Tibial artery (tissue), 4 donors: ENCODE measurements around the gene CGA.

Experiments
- DNase-seq, 2 donors: peaks; one replicate each; pipeline ENCODE4 v3.0.0-alpha.2; 2019
- H3K27ac ChIP-seq, 2 donors: fragments of 200-600 bp; sonication (generic) in 1 of 2; 1 replicate in 1 of 2; 2 replicates in 1 of 2; pipeline ENCODE4 v1.5.1; 2018 to 2019; ENCODE audit warnings: mild to moderate bottlenecking in 1 of 2
- H3K27me3 ChIP-seq, 2 donors: fragments of 200-600 bp; sonication (generic) in 1 of 2; one replicate each; pipeline versions ENCODE4 v1.5.1 to v1.6.0; 2016 to 2019
- H3K36me3 ChIP-seq, 3 donors: fragments of 200-600 bp; sonication (generic) in 2 of 3; one replicate each; pipeline ENCODE4 v1.5.1; 2016 to 2019; ENCODE audit warnings: mild to moderate bottlenecking in 2 of 3
- H3K4me1 ChIP-seq, 4 donors: fragments of 200-600 bp; sonication (generic) in 2 of 4; 1 replicate in 3 of 4; 2 replicates in 1 of 4; pipeline ENCODE4 v1.5.1; 2016 to 2019
- H3K4me3 ChIP-seq, 2 donors: fragments of 200-600 bp; sonication (generic) in 1 of 2; 1 replicate in 1 of 2; 2 replicates in 1 of 2; pipeline ENCODE4 v1.5.1; 2018 to 2019; ENCODE audit warnings: mild to moderate bottlenecking in 2 of 2
- H3K9me3 ChIP-seq, 3 donors: fragments of 200-600 bp; sonication (generic) in 1 of 3; one replicate each; pipeline ENCODE4 v1.5.1; 2016 to 2019
- CTCF ChIP-seq, 2 experiments: fragments of 200-600 bp in 1 of 2; fragments of 450-650 bp in 1 of 2; IDR thresholded peaks; one replicate each; pipeline ENCODE4 v1.5.1; 2017 to 2019; ENCODE audit warnings: antibody characterized with exemption in 2 of 2, mild to moderate bottlenecking in 1 of 2, moderate library complexity in 1 of 2
- intact Hi-C: fragments of 100-400 bp; cut with DNase I; formaldehyde crosslinking; loops from one replicate; pipeline ENCODE4 v1.15.0; 2023; ENCODE audit warnings: low total_unique reads

CGA gene

GRCh38 chr6:87065117-87065516, 29.8 kb downstream of the CGA start:
- no peak for TF ChIP-seq CTCF (IDR thresholded peaks at IDR 0.05)
- intact Hi-C loops: no loop called here

GRCh38 chr6:87059943-87060342, 35.0 kb downstream of the CGA start:
- no peaks in the 10 kb centered on the region for H3K4me1 ChIP-seq
- H3K27ac ChIP-seq: no peak overlapping the region
- H3K9me3 ChIP-seq: no peaks in the 10 kb centered on the region
- no peak for TF ChIP-seq CTCF (IDR thresholded peaks at IDR 0.05)
- H3K4me3 ChIP-seq: no peak overlapping the region
- no peak for DNase-seq
- no peaks in the 10 kb centered on the region for H3K36me3 ChIP-seq
- intact Hi-C loops: no loop called here
- peaks cover 0 to 2% of the 10 kb centered on the region in 2 donors for H3K27me3 ChIP-seq

More at GRCh38 chr6:87065117-87065516, 29.8 kb downstream of the CGA start:
- Histone ChIP-seq H3K36me3 (no peaks in the 10 kb centered on the region), H3K9me3 (no peaks in the 10 kb centered on the region), H3K4me1 (peaks cover 0 to 4% (median 0%) of the 10 kb centered on the region in 4 donors), H3K27me3 (peaks cover 0 to 4% of the 10 kb centered on the region in 2 donors), H3K4me3 (no peak overlapping the region), H3K27ac (no peak overlapping the region)
- no peak for DNase-seq

GRCh38 chr6:87054143-87054833, 40.6 kb downstream of the CGA start:
- DNase-seq: no peak
- Histone ChIP-seq H3K27ac (no peak overlapping the region), H3K9me3 (no peaks in the 10 kb centered on the region), H3K4me3 (no peak overlapping the region), H3K27me3 (peaks cover 0 to 2% of the 10 kb centered on the region in 2 donors), H3K36me3 (no peaks in the 10 kb centered on the region), H3K4me1 (no peaks in the 10 kb centered on the region)
- intact Hi-C loops: no loop called here
- TF ChIP-seq CTCF (IDR thresholded peaks at IDR 0.05): no peak

- peaks cover 0 to under 1% of the 10 kb centered on the region in 2 donors for H3K27me3 ChIP-seq
- TF ChIP-seq CTCF (IDR thresholded peaks at IDR 0.05): no peak
- no peaks in the 10 kb centered on the region for H3K9me3 ChIP-seq
- H3K27ac ChIP-seq: no peak overlapping the region
- no peaks in the 10 kb centered on the region for H3K4me1 ChIP-seq
- no peak overlapping the region for H3K4me3 ChIP-seq
- no peak for DNase-seq
- intact Hi-C loops: no loop called here
- H3K36me3 ChIP-seq: no peaks in the 10 kb centered on the region
Observed at GRCh38 chr6:87053312-87053711, 41.6 kb downstream of the CGA start.

- Histone ChIP-seq H3K27me3 (no peaks in the 10 kb centered on the region), H3K4me1 (no peaks in the 10 kb centered on the region), H3K9me3 (no peaks in the 10 kb centered on the region), H3K4me3 (no peak overlapping the region), H3K36me3 (no peaks in the 10 kb centered on the region), H3K27ac (no peak overlapping the region)
- DNase-seq: no peak
- no peak for TF ChIP-seq CTCF (IDR thresholded peaks at IDR 0.05)
- intact Hi-C loops: no loop called here
Observed at GRCh38 chr6:87049779-87050178, 45.1 kb downstream of the CGA start.
